B cell (primary cell): Measurements from ENCODE around the gene TXNDC11. TPM values are rescaled to one million over a fixed set of nuclear protein-coding genes. Genes with fewer than 3 reads are reported as not detected.
A peak's percentile ranks its signal among the peaks of the same experiment; 100 is the strongest.

Source experiments
- ATAC-seq: fragments of 200-7000 bp; cut with Tn5 transposase; one replicate; pipeline ENCODE4 v1.10.0; 2021; ENCODE audit warnings: low read depth, mild to moderate bottlenecking, moderate number of reproducible peaks, moderate library complexity
- CTCF ChIA-PET: fragments of 350-600 bp; sonication (Branson Sonifier 250); formaldehyde crosslinking; loops from one replicate; lab custom pipeline; 2021; ENCODE audit warnings: antibody characterized with exemption, inconsistent platforms; lab: Charles Lee
- POLR2A ChIA-PET: fragments of 350-600 bp; sonication (Branson Sonifier 250); formaldehyde crosslinking; loops from one replicate; lab custom pipeline; 2021; ENCODE audit warnings: antibody characterized with exemption; lab: Charles Lee
- DNase-seq: peaks from one replicate; pipeline ENCODE4 v3.0.0; 2013
- H2AFZ ChIP-seq: 2 replicates; pipeline ENCODE4 v1.6.1; 2012; ENCODE audit warnings: mild to moderate bottlenecking, low read depth, low read length; ENCODE audit not compliant: insufficient read depth, poor library complexity, severe bottlenecking
- H3K27ac ChIP-seq, 2 donors: 1 replicate in 1 of 2; 2 replicates in 1 of 2; pipeline ENCODE4 v1.5.1; 2012 to 2013; ENCODE audit warnings: low read length in 2 of 2, mild to moderate bottlenecking in 2 of 2, moderate library complexity in 1 of 2
- H3K27me3 ChIP-seq, 4 experiments: fragments of 200-600 bp in 1 of 4; sonication (generic) in 1 of 4; replicated peaks in 1 of 4; 1 replicate in 2 of 4; 2 replicates in 2 of 4; pipeline versions ENCODE4 v1.6.1 to v1.7.0; 2013 to 2016; ENCODE audit warnings: low read length in 3 of 4, mild to moderate bottlenecking in 2 of 4, mixed read lengths in 1 of 4, moderate library complexity in 1 of 4; ENCODE audit not compliant: insufficient read depth in 4 of 4, control insufficient read depth in 3 of 4; ENCODE audit errors: control extremely low read depth in 1 of 4
- H3K36me3 ChIP-seq, 2 experiments: replicated peaks in 1 of 2; 1 replicate in 1 of 2; 2 replicates in 1 of 2; pipeline versions ENCODE4 v1.6.1 to v1.7.1; 2013; ENCODE audit warnings: low read length in 1 of 2; ENCODE audit not compliant: insufficient read depth in 2 of 2, control insufficient read depth in 1 of 2; ENCODE audit errors: control extremely low read depth in 1 of 2, extremely low read depth in 1 of 2
- H3K4me1 ChIP-seq, 2 donors: fragments of 200-600 bp in 1 of 2; sonication (generic) in 1 of 2; 1 replicate in 1 of 2; 2 replicates in 1 of 2; pipeline versions ENCODE4 v1.5.1 to v1.6.1; 2013 to 2017; ENCODE audit warnings: low read length in 2 of 2; ENCODE audit not compliant: control insufficient read depth in 2 of 2, insufficient read depth in 2 of 2
- H3K4me2 ChIP-seq: replicated peaks from 2 replicates; pipeline ENCODE3; 2012; ENCODE audit warnings: mild to moderate bottlenecking, low read depth, low read length; ENCODE audit not compliant: poor library complexity, severe bottlenecking
- H3K4me3 ChIP-seq, 5 experiments: fragments of 200-600 bp in 1 of 5; sonication (generic) in 1 of 5; 1 replicate in 3 of 5; 2 replicates in 2 of 5; pipeline versions ENCODE4 v1.5.1 to v1.7.0; 2011 to 2016; ENCODE audit warnings: low read length in 4 of 5, mild to moderate bottlenecking in 4 of 5, low read depth in 2 of 5, control low read depth in 1 of 5, moderate library complexity in 1 of 5; ENCODE audit not compliant: insufficient read depth in 1 of 5; ENCODE audit errors: control extremely low read depth in 1 of 5, extremely low read depth in 1 of 5
- H3K79me2 ChIP-seq: fragments of 200-600 bp; sonication (generic); one replicate; pipeline ENCODE4 v1.6.0; 2016; ENCODE audit warnings: low read length; ENCODE audit not compliant: control insufficient read depth, insufficient read depth
- H3K9ac ChIP-seq: fragments of 200-600 bp; sonication (generic); 2 replicates; pipeline ENCODE4 v1.6.1; 2017; ENCODE audit warnings: mild to moderate bottlenecking, low read length, moderate library complexity
- H3K9me3 ChIP-seq, 3 donors: one replicate each; pipeline versions ENCODE4 v1.6.1 to v1.7.1; 2013; ENCODE audit warnings: low read length in 2 of 3; ENCODE audit not compliant: control insufficient read depth in 2 of 3, insufficient read depth in 1 of 3; ENCODE audit errors: control extremely low read depth in 1 of 3
- H4K20me1 ChIP-seq: 2 replicates; pipeline ENCODE4 v1.6.0; 2012; ENCODE audit warnings: mild to moderate bottlenecking, low read length; ENCODE audit not compliant: insufficient read depth, control insufficient read depth, poor library complexity, severe bottlenecking
- H3K27ac Mint-ChIP-seq: one replicate; pipeline ENCODE4 v1.8.0; 2021; ENCODE audit warnings: mixed read lengths
- H3K27me3 Mint-ChIP-seq: one replicate; pipeline ENCODE4 v1.8.0; 2021; ENCODE audit warnings: mixed read lengths
- H3K4me1 Mint-ChIP-seq: one replicate; pipeline ENCODE4 v1.8.0; 2021; ENCODE audit warnings: mixed read lengths
- H3K4me3 Mint-ChIP-seq: one replicate; pipeline ENCODE4 v1.8.0; 2021; ENCODE audit warnings: mixed read lengths
- H3K9me3 Mint-ChIP-seq: one replicate; pipeline ENCODE4 v1.8.0; 2022; ENCODE audit warnings: mixed read lengths; ENCODE audit not compliant: insufficient read depth
- CTCF ChIP-seq: fragments of 200-600 bp; IDR thresholded peaks from one replicate; pipeline ENCODE4 v1.8.0; 2022; ENCODE audit warnings: antibody characterized with exemption, mild to moderate bottlenecking
- EZH2 ChIP-seq: IDR thresholded peaks from 2 replicates; pipeline ENCODE4 v1.6.1; 2012; ENCODE audit warnings: borderline replicate concordance, low read depth, mild to moderate bottlenecking, moderate library complexity, low read length; ENCODE audit not compliant: insufficient read depth, poor library complexity, severe bottlenecking
- WGBS: methylation state at CpG from one replicate; pipeline ENCODE4 v1.1.5; 2013; ENCODE audit warnings: missing lambda C conversion rate; ENCODE audit not compliant: insufficient coverage; 5-methylcytosine and 5-hydroxymethylcytosine counted together
- intact Hi-C: fragments of 100-400 bp; cut with micrococcal nuclease; formaldehyde crosslinking; loops from one replicate; pipeline ENCODE4 v1.10.0; 2022
- polyA plus RNA-seq: library from polyadenylated mRNA; depleted of rRNA; stranded (reverse); fragments of >200 nt; gene quantifications from 2 replicates; pipeline ENCODE4 v1.2.3, GENCODE V29; 2012
- total RNA-seq, 2 donors: library from RNA; stranded (reverse); fragments of 120-200 nt in 1 of 2; gene quantifications; 1 replicate in 1 of 2; 2 replicates in 1 of 2; pipeline versions ENCODE4 v1.2.3 to v1.2.4, GENCODE V29; 2013 to 2022

TXNDC11 gene
- total and polyA plus RNA-seq, 2 donors (not counting 1 experiment from before 2014, with no cell fraction given), result 50.2 to 76.9 TPM

- H3K4me3 Mint-ChIP-seq, result no peak overlapping the region
- peak overlapping the region; percentile 26 for H3K27ac Mint-ChIP-seq
- TF ChIP-seq CTCF, result no peak
- TF ChIP-seq EZH2, result no peak
- H3K4me1 Mint-ChIP-seq, result peaks cover 7% of the 10 kb centered on the region
- POLR2A ChIA-PET, result interaction anchor here (0.6 kb wide), 1 partner anchor 69 kb away, joined by 4 read pairs; no protein-coding TSS in a partner anchor
- Histone ChIP-seq H3K9me3 (no peaks in the 10 kb centered on the region), H3K4me3 (no peak overlapping the region), H3K27ac (no peak overlapping the region), H3K36me3 (peaks cover 8 to 59% of the 10 kb centered on the region in 2 experiments), H3K27me3 (no peaks in the 10 kb centered on the region), H3K4me2 (no peak overlapping the region), H4K20me1 (no peaks in the 10 kb centered on the region), H2AFZ (no peak overlapping the region), H3K4me1 (peaks cover 0 to 5% of the 10 kb centered on the region in 2 donors), H3K9ac (no peak overlapping the region), H3K79me2 (no peaks in the 10 kb centered on the region)
- no peaks in the 10 kb centered on the region for H3K9me3 Mint-ChIP-seq
- intact Hi-C loops, result no loop called here
- no peak for DNase-seq
- CTCF ChIA-PET, result interaction anchor here (0.5 to 2.1 kb wide), 4 partner anchors 39 to 987 kb away, joined by 3 to 10 read pairs (median 4); partner anchors contain the start of gene ZC3H7A
- 100% methylated on average over 2 of the region's 10 CpGs for WGBS
- ATAC-seq, result no peak
- H3K27me3 Mint-ChIP-seq, result no peaks in the 10 kb centered on the region
These were observed 15.3 kb upstream of the TXNDC11 start for GRCh38 chr16:11757671-11758545.

- intact Hi-C loops, result no loop called here
- no peak overlapping the region for H3K4me3 Mint-ChIP-seq
- Histone ChIP-seq H2AFZ (no peak overlapping the region), H3K4me2 (no peak overlapping the region), H4K20me1 (no peaks in the 10 kb centered on the region), H3K27me3 (no peaks in the 10 kb centered on the region), H3K4me3 (no peak overlapping the region), H3K9me3 (no peaks in the 10 kb centered on the region), H3K27ac (no peak overlapping the region), H3K79me2 (no peaks in the 10 kb centered on the region), H3K9ac (no peak overlapping the region), H3K4me1 (peaks cover 0 to 5% of the 10 kb centered on the region in 2 donors), H3K36me3 (peaks cover 6 to 59% of the 10 kb centered on the region in 2 experiments)
- H3K27ac Mint-ChIP-seq, result peak overlapping the region; percentile 37
- ChIA-PET CTCF (no interaction called here), POLR2A (no interaction called here)
- H3K27me3 Mint-ChIP-seq, result no peaks in the 10 kb centered on the region
- no peak for TF ChIP-seq EZH2
- no peak for TF ChIP-seq CTCF
- H3K4me1 Mint-ChIP-seq, result peaks cover 7% of the 10 kb centered on the region
- no peaks in the 10 kb centered on the region for H3K9me3 Mint-ChIP-seq
- DNase-seq (no peak), ATAC-seq (no peak)
- 100% methylated on average over 1 of the region's 3 CpGs for WGBS
These were observed 13.6 kb upstream of the TXNDC11 start for GRCh38 chr16:11756248-11756647.
